HCT116 (cell line): ENCODE results near the gene TEAD3. TPM values are rescaled to one million over a fixed set of nuclear protein-coding genes. Genes with fewer than 3 reads are reported as not detected.

Experiments used
- ATAC-seq: fragments of 200-7000 bp; cut with Tn5 transposase; 2 replicates; pipeline ENCODE4 v1.9.1; 2020; ENCODE audit warnings: mild to moderate bottlenecking, moderate library complexity
- BruUV-seq: library from RNA; stranded (reverse); fragments of 400-500 nt; replicated peaks from 2 replicates; lab custom pipeline; 2021; lab: Mats Ljungman, UMichigan
- CTCF ChIA-PET: fragments of 300-600 bp; sonication (Branson Sonifier 250); formaldehyde crosslinking; loops from one replicate; lab custom pipeline; 2021; ENCODE audit warnings: antibody characterized with exemption; lab: Charles Lee
- POLR2A ChIA-PET: fragments of 300-600, 350-600 bp; sonication (Branson Sonifier 250); formaldehyde crosslinking; loops from one replicate; lab custom pipeline; 2021; ENCODE audit warnings: antibody characterized with exemption; lab: Charles Lee
- RAD21 ChIA-PET, 2 experiments: fragments of 300-600 bp; sonication (Branson Sonifier 250); formaldehyde crosslinking; loops; one replicate each; lab custom pipeline; 2023; ENCODE audit warnings: low total read pairs in 2 of 2; ENCODE audit not compliant: uncharacterized antibody in 2 of 2, unreplicated experiment in 2 of 2, low non-redundant PET in 1 of 2; lab: Charles Lee
- DNase-seq: peaks from one replicate; pipeline ENCODE4 v3.0.0-alpha.2; 2010; ENCODE audit warnings: low read depth, low spot score
- H2AFZ ChIP-seq: fragments of 200-600 bp; shearing (Covaris generic), sonication (generic); 2 replicates; pipeline ENCODE4 v1.6.1; 2017; ENCODE audit warnings: low read depth, mixed run types, mixed read lengths, antibody characterized with exemption, low read length; ENCODE audit not compliant: poor library complexity, severe bottlenecking
- H3K27ac ChIP-seq: 2 replicates; pipeline ENCODE4 v1.5.1; 2012; ENCODE audit warnings: low read depth, low read length
- H3K27me3 ChIP-seq: fragments of 200-600 bp; sonication (generic); 2 replicates; pipeline ENCODE4 v1.6.1; 2016; ENCODE audit warnings: mixed run types, low read length, mixed read lengths; ENCODE audit not compliant: insufficient read depth
- H3K36me3 ChIP-seq, 2 experiments: fragments of 200-500 bp in 1 of 2; fragments of 200-600 bp in 1 of 2; sonication (Bioruptor generic) in 1 of 2; sonication (generic) in 1 of 2; 2 replicates each; pipeline versions ENCODE4 v1.5.1 to v1.6.1; 2014 to 2016; ENCODE audit warnings: low read length in 2 of 2, inconsistent platforms in 1 of 2, mixed read lengths in 1 of 2, mixed run types in 1 of 2; ENCODE audit not compliant: insufficient read depth in 2 of 2, control insufficient read depth in 1 of 2
- H3K4me1 ChIP-seq, 2 experiments: fragments of 200-600 bp in 1 of 2; sonication (generic) in 1 of 2; 2 replicates each; pipeline versions ENCODE4 v1.5.1 to v1.6.1; 2012 to 2017; ENCODE audit warnings: low read length in 2 of 2, inconsistent platforms in 1 of 2, mild to moderate bottlenecking in 1 of 2, mixed read lengths in 1 of 2, mixed run types in 1 of 2, moderate library complexity in 1 of 2; ENCODE audit not compliant: insufficient read depth in 2 of 2, control insufficient read depth in 1 of 2
- H3K4me2 ChIP-seq: fragments of 200-600 bp; sonication (generic); 2 replicates; pipeline ENCODE4 v1.6.1; 2017; ENCODE audit warnings: mixed run types, low read length, mixed read lengths
- H3K4me3 ChIP-seq, 2 experiments: fragments of 200-600 bp in 1 of 2; sonication (generic) in 1 of 2; replicated peaks in 1 of 2; 2 replicates each; pipeline ENCODE4 v1.5.1; 2011 to 2016; ENCODE audit warnings: low read length in 2 of 2, control low read depth in 1 of 2, low read depth in 1 of 2, mild to moderate bottlenecking in 1 of 2, mixed read lengths in 1 of 2, mixed run types in 1 of 2
- H3K79me2 ChIP-seq: fragments of 200-600 bp; sonication (generic); 2 replicates; pipeline ENCODE4 v1.6.1; 2017; ENCODE audit warnings: mild to moderate bottlenecking, mixed run types, low read length, moderate library complexity, mixed read lengths; ENCODE audit not compliant: insufficient read depth
- H3K9ac ChIP-seq: fragments of 200-600 bp; sonication (generic); 2 replicates; pipeline ENCODE4 v1.6.1; 2016; ENCODE audit warnings: low read length, mixed read lengths
- H3K9me2 ChIP-seq: fragments of 200-600 bp; sonication (generic), shearing (Covaris generic); 2 replicates; pipeline ENCODE4 v1.6.1; 2017; ENCODE audit warnings: mixed run types, mild to moderate bottlenecking, moderate library complexity; ENCODE audit not compliant: insufficient read depth
- H3K9me3 ChIP-seq, 2 experiments: fragments of 200-500 bp in 1 of 2; fragments of 200-600 bp in 1 of 2; sonication (Bioruptor generic) in 1 of 2; sonication (generic) in 1 of 2; 2 replicates each; pipeline ENCODE4 v1.6.1; 2014 to 2017; ENCODE audit warnings: low read length in 2 of 2, mixed read lengths in 2 of 2, inconsistent platforms in 1 of 2, low read depth in 1 of 2, mild to moderate bottlenecking in 1 of 2, mixed run types in 1 of 2, moderate library complexity in 1 of 2; ENCODE audit not compliant: control insufficient read depth in 1 of 2, insufficient read depth in 1 of 2
- H4K20me1 ChIP-seq: fragments of 200-600 bp; sonication (generic), shearing (Covaris generic); 2 replicates; pipeline ENCODE4 v1.6.1; 2017; ENCODE audit warnings: mixed run types, mild to moderate bottlenecking, moderate library complexity; ENCODE audit not compliant: insufficient read depth
- CBX3 ChIP-seq: IDR thresholded peaks from 2 replicates; pipeline ENCODE4 v1.6.1; 2012; ENCODE audit warnings: low read depth
- EZH2phosphoT487 ChIP-seq: fragments of 200-600 bp; IDR thresholded peaks from 2 replicates; pipeline ENCODE4 v1.6.1; 2018; ENCODE audit warnings: antibody characterized with exemption, borderline replicate concordance
- JUND ChIP-seq: IDR thresholded peaks from 2 replicates; pipeline ENCODE4 v1.6.1; 2012
- RAD21 ChIP-seq: IDR thresholded peaks from 2 replicates; pipeline ENCODE4 v1.6.1; 2012; ENCODE audit warnings: low read depth, mild to moderate bottlenecking
- TCF7L2 ChIP-seq: IDR thresholded peaks from 2 replicates; pipeline ENCODE4 v1.7.0; 2011; ENCODE audit warnings: borderline replicate concordance, inconsistent platforms; ENCODE audit not compliant: insufficient read depth, insufficient read length; ENCODE audit errors: extremely low read depth
- YY1 ChIP-seq: IDR thresholded peaks from 2 replicates; pipeline ENCODE4 v1.6.1; 2011; ENCODE audit warnings: low read length, low read depth, moderate library complexity, mild to moderate bottlenecking; ENCODE audit not compliant: insufficient replicate concordance; ENCODE audit errors: extremely low read depth
- intact Hi-C: fragments of 100-400 bp; cut with micrococcal nuclease; formaldehyde crosslinking; loops from 2 replicates; pipeline ENCODE4 v1.10.0; 2022
- total RNA-seq: library from RNA; stranded (reverse); gene quantifications from one replicate; pipeline ENCODE4 v1.2.1, GENCODE V29; 2021; ENCODE audit not compliant: unreplicated experiment
- TF ChIP-seq, protein P1 (sequence below): IDR thresholded peaks from 2 replicates; pipeline ENCODE4 v1.6.1; 2012; ENCODE audit warnings: low read depth

TEAD3 gene
- total RNA-seq, 1 experiment from 2014 or later = 21.8 TPM

DNA sequence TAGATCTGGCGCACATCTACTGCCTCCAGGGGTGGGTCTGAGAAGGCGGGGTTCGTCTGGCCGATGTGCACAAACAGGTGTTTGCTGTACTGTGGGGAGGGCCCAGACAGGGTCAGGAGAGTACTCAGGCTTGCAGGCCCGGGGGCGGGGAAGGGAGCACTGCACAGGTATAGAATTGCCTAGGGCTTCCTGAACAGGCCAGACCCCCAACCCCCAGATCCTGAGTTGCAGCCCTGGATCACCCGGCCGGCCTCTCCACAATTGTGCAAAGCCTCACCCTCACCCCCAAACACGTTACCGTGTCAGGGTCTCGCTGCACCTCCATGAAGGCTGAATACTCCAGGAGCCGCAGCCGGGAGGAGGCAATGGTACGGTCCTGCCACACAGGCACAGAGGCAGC, 20.9 kb downstream of the TEAD3 start (continued):
- TF ChIP-seq, protein P1, sequence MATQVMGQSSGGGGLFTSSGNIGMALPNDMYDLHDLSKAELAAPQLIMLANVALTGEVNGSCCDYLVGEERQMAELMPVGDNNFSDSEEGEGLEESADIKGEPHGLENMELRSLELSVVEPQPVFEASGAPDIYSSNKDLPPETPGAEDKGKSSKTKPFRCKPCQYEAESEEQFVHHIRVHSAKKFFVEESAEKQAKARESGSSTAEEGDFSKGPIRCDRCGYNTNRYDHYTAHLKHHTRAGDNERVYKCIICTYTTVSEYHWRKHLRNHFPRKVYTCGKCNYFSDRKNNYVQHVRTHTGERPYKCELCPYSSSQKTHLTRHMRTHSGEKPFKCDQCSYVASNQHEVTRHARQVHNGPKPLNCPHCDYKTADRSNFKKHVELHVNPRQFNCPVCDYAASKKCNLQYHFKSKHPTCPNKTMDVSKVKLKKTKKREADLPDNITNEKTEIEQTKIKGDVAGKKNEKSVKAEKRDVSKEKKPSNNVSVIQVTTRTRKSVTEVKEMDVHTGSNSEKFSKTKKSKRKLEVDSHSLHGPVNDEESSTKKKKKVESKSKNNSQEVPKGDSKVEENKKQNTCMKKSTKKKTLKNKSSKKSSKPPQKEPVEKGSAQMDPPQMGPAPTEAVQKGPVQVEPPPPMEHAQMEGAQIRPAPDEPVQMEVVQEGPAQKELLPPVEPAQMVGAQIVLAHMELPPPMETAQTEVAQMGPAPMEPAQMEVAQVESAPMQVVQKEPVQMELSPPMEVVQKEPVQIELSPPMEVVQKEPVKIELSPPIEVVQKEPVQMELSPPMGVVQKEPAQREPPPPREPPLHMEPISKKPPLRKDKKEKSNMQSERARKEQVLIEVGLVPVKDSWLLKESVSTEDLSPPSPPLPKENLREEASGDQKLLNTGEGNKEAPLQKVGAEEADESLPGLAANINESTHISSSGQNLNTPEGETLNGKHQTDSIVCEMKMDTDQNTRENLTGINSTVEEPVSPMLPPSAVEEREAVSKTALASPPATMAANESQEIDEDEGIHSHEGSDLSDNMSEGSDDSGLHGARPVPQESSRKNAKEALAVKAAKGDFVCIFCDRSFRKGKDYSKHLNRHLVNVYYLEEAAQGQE = no peak
- TF ChIP-seq EZH2phosphoT487 (no peak), TCF7L2 (no peak), CBX3 (no peak)

DNA sequence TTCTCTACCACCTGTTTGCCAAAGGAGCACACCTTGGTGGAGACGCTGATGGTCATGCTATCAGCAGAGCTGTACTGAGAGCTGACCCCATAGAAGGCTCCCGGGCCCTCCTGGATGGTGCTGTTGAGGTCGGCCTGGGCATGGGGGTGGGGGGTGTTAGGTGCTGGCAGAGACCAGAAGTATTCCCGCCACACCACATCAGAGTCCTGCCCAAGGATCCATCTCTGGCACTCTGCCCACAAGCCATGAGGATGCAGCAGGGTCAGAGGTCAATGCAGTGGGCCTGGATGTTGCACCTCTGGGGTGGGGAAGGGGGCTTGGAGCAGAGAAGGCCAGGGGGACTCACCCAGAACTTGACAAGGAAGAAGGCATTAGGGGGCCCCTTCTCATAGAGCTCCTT, 21.3 kb downstream of the TEAD3 start:
- no peak for DNase-seq
- intact Hi-C loops = no loop called here
- no peaks in the 10 kb centered on the region for H3K9me2 ChIP-seq
- H4K20me1 ChIP-seq = peaks cover 26% of the 10 kb centered on the region; the same call in 1 of the 2 replicates
- H3K9ac ChIP-seq = no peak overlapping the region
- TF ChIP-seq JUND (no peak), YY1 (no peak), RAD21 (no peak)
- TF ChIP-seq, protein P1 = no peak
- POLR2A ChIA-PET = interaction anchor here (1.5 kb wide), 1 partner anchor 13 kb away, joined by 3 read pairs; no protein-coding TSS in a partner anchor
- no peaks in the 10 kb centered on the region for H3K27me3 ChIP-seq
- H3K9me3 ChIP-seq = no peaks in the 10 kb centered on the region
- no peak overlapping the region for H3K4me2 ChIP-seq
- CTCF ChIA-PET = no interaction called here
- H3K4me1 ChIP-seq = peaks cover 6 to 12% of the 10 kb centered on the region in 2 experiments; a peak in 3 of 4 replicates
- RAD21 ChIA-PET = no interaction called here
- H2AFZ ChIP-seq = no peak overlapping the region
- no TSS peak for BruUV-seq
- H3K79me2 ChIP-seq = peaks cover 18% of the 10 kb centered on the region
- ATAC-seq = no peak
- peaks cover 12 to 18% of the 10 kb centered on the region in 2 experiments; a peak in 2 of 4 replicates for H3K36me3 ChIP-seq
- H3K27ac ChIP-seq = no peak overlapping the region
- H3K4me3 ChIP-seq = no peak overlapping the region
